Thyroid gland (tissue), 4 donors: ENCODE results near the gene TSEN34. TPM values are rescaled to one million over a fixed set of nuclear protein-coding genes. Genes with fewer than 3 reads are reported as not detected.

Experiments
- DNase-seq, 2 donors: peaks; one replicate each; pipeline ENCODE4 v3.0.0-alpha.2; 2019
- H3K27ac ChIP-seq, 3 donors: fragments of 200-600 bp; sonication (generic); 1 replicate in 2 of 3; 2 replicates in 1 of 3; pipeline ENCODE4 v1.5.1; 2016 to 2019; ENCODE audit warnings: mild to moderate bottlenecking in 1 of 3, moderate library complexity in 1 of 3
- H3K27me3 ChIP-seq: fragments of 200-600 bp; sonication (generic); one replicate; pipeline ENCODE4 v1.5.1; 2019
- H3K36me3 ChIP-seq, 2 donors: fragments of 200-600 bp; sonication (generic); one replicate each; pipeline ENCODE4 v1.5.1; 2016 to 2019
- H3K4me1 ChIP-seq, 2 donors: fragments of 200-600 bp; sonication (generic); one replicate each; pipeline ENCODE4 v1.5.1; 2017 to 2019
- H3K4me3 ChIP-seq, 3 donors: fragments of 200-600 bp; sonication (generic); replicated peaks in 1 of 3; 1 replicate in 2 of 3; 2 replicates in 1 of 3; pipeline ENCODE4 v1.5.1; 2016; ENCODE audit warnings: mild to moderate bottlenecking in 1 of 3
- H3K9me3 ChIP-seq: fragments of 200-600 bp; sonication (generic); one replicate; pipeline ENCODE4 v1.5.1; 2017
- POLR2A ChIP-seq, 2 donors: fragments of 450-650 bp; IDR thresholded peaks; one replicate each; pipeline ENCODE4 v1.6.1; 2017; ENCODE audit warnings: antibody characterized with exemption in 2 of 2, mild to moderate bottlenecking in 2 of 2, moderate library complexity in 1 of 2
- WGBS, 2 donors: methylation state at CpG; one replicate each; pipeline ENCODE4 v1.1.5; 2017; 5-methylcytosine and 5-hydroxymethylcytosine counted together
- intact Hi-C: fragments of 100-400 bp; cut with DNase I; formaldehyde crosslinking; loops from one replicate; pipeline ENCODE4 v1.15.1; 2023
- total RNA-seq, 4 donors: library from RNA; depleted of rRNA; stranded (reverse); fragments of >200 nt; gene quantifications; one replicate each; pipeline ENCODE4 v1.2.3, GENCODE V29; 2016
- TF ChIP-seq, protein P1 (sequence below), 6 experiments: fragments of 200-600 bp in 3 of 6; fragments of 450-650 bp in 3 of 6; sonication (generic) in 3 of 6; IDR thresholded peaks; one replicate each; pipeline ENCODE4 v1.5.1; 2016 to 2019; ENCODE audit warnings: antibody characterized with exemption in 6 of 6, mild to moderate bottlenecking in 2 of 6, inconsistent platforms in 1 of 6, moderate library complexity in 1 of 6

Gene TSEN34
- total RNA-seq, 4 donors from 2014 or later: 58.1 to 102 (median 82.0) TPM

- H3K27me3 ChIP-seq: no peaks in the 10 kb centered on the region
- 77 to 82% methylated on average over 10 to 11 of the region's 11 CpGs for WGBS, 2 donors
- H3K36me3 ChIP-seq: peaks cover 61 to 62% of the 10 kb centered on the region in 2 donors
- intact Hi-C loops: no loop called here
- TF ChIP-seq, protein P1, sequence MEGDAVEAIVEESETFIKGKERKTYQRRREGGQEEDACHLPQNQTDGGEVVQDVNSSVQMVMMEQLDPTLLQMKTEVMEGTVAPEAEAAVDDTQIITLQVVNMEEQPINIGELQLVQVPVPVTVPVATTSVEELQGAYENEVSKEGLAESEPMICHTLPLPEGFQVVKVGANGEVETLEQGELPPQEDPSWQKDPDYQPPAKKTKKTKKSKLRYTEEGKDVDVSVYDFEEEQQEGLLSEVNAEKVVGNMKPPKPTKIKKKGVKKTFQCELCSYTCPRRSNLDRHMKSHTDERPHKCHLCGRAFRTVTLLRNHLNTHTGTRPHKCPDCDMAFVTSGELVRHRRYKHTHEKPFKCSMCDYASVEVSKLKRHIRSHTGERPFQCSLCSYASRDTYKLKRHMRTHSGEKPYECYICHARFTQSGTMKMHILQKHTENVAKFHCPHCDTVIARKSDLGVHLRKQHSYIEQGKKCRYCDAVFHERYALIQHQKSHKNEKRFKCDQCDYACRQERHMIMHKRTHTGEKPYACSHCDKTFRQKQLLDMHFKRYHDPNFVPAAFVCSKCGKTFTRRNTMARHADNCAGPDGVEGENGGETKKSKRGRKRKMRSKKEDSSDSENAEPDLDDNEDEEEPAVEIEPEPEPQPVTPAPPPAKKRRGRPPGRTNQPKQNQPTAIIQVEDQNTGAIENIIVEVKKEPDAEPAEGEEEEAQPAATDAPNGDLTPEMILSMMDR (IDR thresholded peaks at IDR 0.05): no peak
- no peak for TF ChIP-seq POLR2A (IDR thresholded peaks at IDR 0.05)
- H3K9me3 ChIP-seq: no peaks in the 10 kb centered on the region
- H3K4me1 ChIP-seq: peaks cover 24% of the 10 kb centered on the region in 2 donors
- H3K27ac ChIP-seq: no peak overlapping the region
- DNase-seq: no peak
- H3K4me3 ChIP-seq: no peak overlapping the region
Measured at GRCh38 chr19:54156490-54156889, 34.6 kb upstream of the TSEN34 start.

DNA sequence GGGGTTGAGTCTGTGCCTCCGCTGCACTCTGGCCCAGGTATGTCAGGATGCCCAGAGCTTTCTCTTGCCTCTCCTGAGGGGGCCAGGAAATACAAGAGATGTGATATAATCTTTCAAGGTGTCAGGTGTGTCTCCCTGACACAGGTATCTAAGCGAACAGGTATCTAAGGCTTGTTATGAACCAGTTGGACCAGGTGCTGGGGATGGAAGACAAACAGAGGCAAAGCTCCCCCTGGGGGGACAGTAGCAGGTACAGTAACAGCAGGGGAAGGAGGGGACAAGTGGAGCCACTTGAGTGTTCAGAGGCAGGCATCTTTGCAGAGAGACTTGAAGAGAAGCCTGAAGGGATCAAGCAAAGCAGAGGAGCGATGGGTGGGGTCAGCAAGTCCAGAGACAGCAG lies 34.2 kb upstream of the TSEN34 start:
- Histone ChIP-seq H3K27me3 (no peaks in the 10 kb centered on the region), H3K36me3 (peaks cover 58 to 60% of the 10 kb centered on the region in 2 donors), H3K9me3 (no peaks in the 10 kb centered on the region), H3K4me3 (no peak overlapping the region), H3K27ac (no peak overlapping the region), H3K4me1 (peaks cover 26 to 29% of the 10 kb centered on the region in 2 donors)
- 86 to 90% methylated on average over 3 of the region's 3 CpGs for WGBS, 2 donors
- intact Hi-C loops: no loop called here
- TF ChIP-seq POLR2A (IDR thresholded peaks at IDR 0.05): no peak
- TF ChIP-seq, protein P1 (IDR thresholded peaks at IDR 0.05): no peak
- no peak for DNase-seq

GRCh38 chr19:54158812-54159351 lies 32.2 kb upstream of the TSEN34 start:
- Histone ChIP-seq H3K27me3 (no peaks in the 10 kb centered on the region), H3K4me1 (peaks cover 26 to 39% of the 10 kb centered on the region in 2 donors), H3K27ac (peak overlapping the region; percentile 93 to 99 (median 97)), H3K36me3 (peaks cover 38 to 40% of the 10 kb centered on the region in 2 donors), H3K9me3 (no peaks in the 10 kb centered on the region), H3K4me3 (peak overlapping the region; percentile 43 to 78 (median 47))
- 13 to 14% methylated on average over 14 to 19 of the region's 19 CpGs for WGBS, 2 donors
- intact Hi-C loops: no loop called here
- TF ChIP-seq POLR2A (IDR thresholded peaks at IDR 0.05): no peak
- TF ChIP-seq, protein P1 (IDR thresholded peaks at IDR 0.05): no peak
- DNase-seq: no peak

- Histone ChIP-seq H3K4me1 (peaks cover 26 to 43% of the 10 kb centered on the region in 2 donors), H3K36me3 (peaks cover 32 to 33% of the 10 kb centered on the region in 2 donors), H3K9me3 (no peaks in the 10 kb centered on the region), H3K27ac (peak within 1 kb of the TSS; percentile 93 to 99 (median 97)), H3K4me3 (peak within 1 kb of the TSS; percentile 43 to 78 (median 47)), H3K27me3 (no peaks in the 10 kb centered on the region)
- DNase-seq: peak; percentile 100
- intact Hi-C loops: no loop called here
- WGBS, 2 donors: 1% methylated on average over 42 to 55 of the region's 72 CpGs
- TF ChIP-seq POLR2A (IDR thresholded peaks at IDR 0.05): peak in 1 of 2 donors; percentile 67
- TF ChIP-seq, protein P1 (IDR thresholded peaks at IDR 0.05): peak in 3 of 6 experiments; percentile 26 to 47 (median 40)
Measured at GRCh38 chr19:54159352-54160181, 31.5 kb upstream of the TSEN34 start, which contains the start of gene LENG1. Gene LENG1, minus strand, starts transcription at chr19:54159721. Its CDS starts 26 bp downstream, at chr19:54159695.
